H9 (cell line): ENCODE results near the gene FAM229B. TPM values are rescaled to one million over a fixed set of nuclear protein-coding genes. Genes with fewer than 3 reads are reported as not detected.

ENCODE experiments used
- DNase-seq: peaks from one replicate; pipeline ENCODE4 v3.0.0-alpha.2; 2017
- H2AFZ ChIP-seq: one replicate; pipeline ENCODE4 v1.6.1; 2013; ENCODE audit warnings: mild to moderate bottlenecking, low read length, control low read depth, moderate library complexity
- H2AK5ac ChIP-seq: 2 replicates; pipeline ENCODE4 v1.6.1; 2013; ENCODE audit warnings: low read length, control low read depth, mixed read lengths; ENCODE audit not compliant: insufficient read length
- H2BK120ac ChIP-seq: one replicate; pipeline ENCODE4 v1.6.1; 2013; ENCODE audit warnings: low read depth, mild to moderate bottlenecking, low read length, control low read depth, inconsistent platforms; ENCODE audit not compliant: poor library complexity, severe bottlenecking
- H2BK12ac ChIP-seq: 2 replicates; pipeline ENCODE4 v1.6.1; 2013; ENCODE audit warnings: low read length, control low read depth, mixed read lengths, low read depth; ENCODE audit not compliant: insufficient read length
- H2BK15ac ChIP-seq: 2 replicates; pipeline ENCODE4 v1.6.1; 2013; ENCODE audit warnings: low read depth, low read length, control low read depth
- H2BK20ac ChIP-seq: one replicate; pipeline ENCODE4 v1.6.1; 2013; ENCODE audit warnings: low read depth, mild to moderate bottlenecking, low read length, control low read depth, inconsistent platforms; ENCODE audit not compliant: poor library complexity, severe bottlenecking
- H2BK5ac ChIP-seq: 2 replicates; pipeline ENCODE4 v1.6.1; 2013; ENCODE audit warnings: low read length, control low read depth, mixed read lengths; ENCODE audit not compliant: insufficient read length
- H3K14ac ChIP-seq: 2 replicates; pipeline ENCODE4 v1.6.1; 2013; ENCODE audit warnings: low read length, control low read depth; ENCODE audit not compliant: insufficient read depth
- H3K18ac ChIP-seq: 2 replicates; pipeline ENCODE4 v1.6.1; 2013; ENCODE audit warnings: low read depth, mild to moderate bottlenecking, mixed read lengths, low read length, control low read depth; ENCODE audit not compliant: insufficient read length
- H3K23ac ChIP-seq: 2 replicates; pipeline ENCODE4 v1.6.1; 2013; ENCODE audit warnings: low read length, control low read depth, mixed read lengths, low read depth; ENCODE audit not compliant: insufficient read length
- H3K23me2 ChIP-seq: 2 replicates; pipeline ENCODE4 v1.6.1; 2013; ENCODE audit warnings: low read depth, mild to moderate bottlenecking, mixed read lengths, low read length, control low read depth; ENCODE audit not compliant: insufficient read length, poor library complexity, severe bottlenecking
- H3K27ac ChIP-seq: 2 replicates; pipeline ENCODE4 v1.5.1; 2013; ENCODE audit warnings: low read length, control low read depth, mixed read lengths, low read depth; ENCODE audit not compliant: insufficient read length
- H3K27me3 ChIP-seq: 2 replicates; pipeline ENCODE4 v1.6.1; 2013; ENCODE audit warnings: low read length, control low read depth, inconsistent platforms; ENCODE audit not compliant: insufficient read depth
- H3K4ac ChIP-seq: 2 replicates; pipeline ENCODE4 v1.6.1; 2013; ENCODE audit warnings: low read depth, mild to moderate bottlenecking, control low read depth, inconsistent platforms, low read length, moderate library complexity
- H3K4me1 ChIP-seq: 2 replicates; pipeline ENCODE4 v1.6.1; 2013; ENCODE audit warnings: low read length, control low read depth, inconsistent platforms; ENCODE audit not compliant: insufficient read depth
- H3K4me2 ChIP-seq: 2 replicates; pipeline ENCODE4 v1.6.1; 2013; ENCODE audit warnings: low read length, control low read depth, mixed read lengths; ENCODE audit not compliant: insufficient read length, insufficient read depth
- H3K56ac ChIP-seq: 2 replicates; pipeline ENCODE4 v1.6.1; 2013; ENCODE audit warnings: low read depth, mild to moderate bottlenecking, mixed read lengths, low read length, control low read depth; ENCODE audit not compliant: insufficient read length
- H3K79me1 ChIP-seq: 2 replicates; pipeline ENCODE4 v1.6.1; 2013; ENCODE audit warnings: low read depth, mild to moderate bottlenecking, moderate library complexity, low read length, control low read depth, inconsistent platforms; ENCODE audit not compliant: insufficient read depth, poor library complexity, severe bottlenecking
- H3K79me2 ChIP-seq: 2 replicates; pipeline ENCODE4 v1.6.1; 2013; ENCODE audit warnings: low read length, control low read depth, inconsistent platforms; ENCODE audit not compliant: insufficient read depth
- H3K9ac ChIP-seq: 2 replicates; pipeline ENCODE4 v1.6.1; 2013; ENCODE audit warnings: low read length, control low read depth, mixed read lengths; ENCODE audit not compliant: insufficient read length; ENCODE audit errors: extremely low read depth
- H3K9me3 ChIP-seq: one replicate; pipeline ENCODE4 v1.6.1; 2013; ENCODE audit warnings: low read depth, low read length, inconsistent platforms; ENCODE audit not compliant: control insufficient read depth
- H3T11ph ChIP-seq: one replicate; pipeline ENCODE4 v1.6.1; 2013; ENCODE audit warnings: mild to moderate bottlenecking, low read length, control low read depth, inconsistent platforms
- H4K20me1 ChIP-seq: one replicate; pipeline ENCODE4 v1.6.1; 2013; ENCODE audit not compliant: control insufficient read depth, insufficient read length, insufficient read depth
- H4K5ac ChIP-seq: 2 replicates; pipeline ENCODE4 v1.6.1; 2013; ENCODE audit warnings: low read depth, mild to moderate bottlenecking, mixed read lengths, low read length, control low read depth; ENCODE audit not compliant: insufficient read length
- H4K8ac ChIP-seq: replicated peaks from 2 replicates; pipeline ENCODE4 v1.6.1; 2013; ENCODE audit warnings: low read length, control low read depth, mixed read lengths, low read depth; ENCODE audit not compliant: insufficient read length
- H4K91ac ChIP-seq: 2 replicates; pipeline ENCODE4 v1.6.1; 2013; ENCODE audit warnings: low read depth, mild to moderate bottlenecking, moderate library complexity, mixed read lengths, low read length, control low read depth; ENCODE audit not compliant: insufficient read length
- H3K27ac Mint-ChIP-seq, 3 experiments: 2 replicates in 2 of 3; 3 replicates in 1 of 3; pipeline ENCODE4 v1.8.0; 2020 to 2021; ENCODE audit warnings: mixed read lengths in 3 of 3, mild to moderate bottlenecking in 1 of 3, moderate library complexity in 1 of 3
- H3K27me3 Mint-ChIP-seq: 2 replicates; pipeline ENCODE4 v1.8.0; 2021; ENCODE audit warnings: low read depth, mild to moderate bottlenecking, moderate library complexity, mixed read lengths
- H3K36me3 Mint-ChIP-seq, 3 experiments: 2 replicates in 2 of 3; 3 replicates in 1 of 3; pipeline ENCODE4 v1.8.0; 2020 to 2021; ENCODE audit warnings: low read depth in 3 of 3, mixed read lengths in 3 of 3; ENCODE audit not compliant: insufficient read depth in 1 of 3
- H3K4me1 Mint-ChIP-seq, 2 experiments: 2 replicates each; pipeline ENCODE4 v1.8.0; 2020; ENCODE audit warnings: mixed read lengths in 2 of 2
- H3K4me3 Mint-ChIP-seq, 2 experiments: 2 replicates in 1 of 2; 3 replicates in 1 of 2; pipeline ENCODE4 v1.8.0; 2020 to 2021; ENCODE audit warnings: mild to moderate bottlenecking in 2 of 2, mixed read lengths in 2 of 2, moderate library complexity in 1 of 2
- H3K9me3 Mint-ChIP-seq, 2 experiments: 2 replicates in 1 of 2; 3 replicates in 1 of 2; pipeline ENCODE4 v1.8.0; 2020; ENCODE audit warnings: mild to moderate bottlenecking in 2 of 2, mixed read lengths in 2 of 2, moderate library complexity in 1 of 2
- WGBS: extraction: QIAGEN DNeasy Blood & Tissue Kit; methylation state at CpG from one replicate; pipeline ENCODE4 v1.1.7; 2013; ENCODE audit warnings: missing lambda C conversion rate, low lambda C conversion rate, mixed read lengths; ENCODE audit not compliant: insufficient read length; ENCODE audit errors: extremely low coverage; 5-methylcytosine and 5-hydroxymethylcytosine counted together
- total RNA-seq: library from RNA; stranded (reverse); gene quantifications from 2 replicates; pipeline ENCODE4 v1.2.1, GENCODE V29; 2021
- TF ChIP-seq, protein P1 (sequence below): fragments of 200-600 bp; sonication (generic); conservative IDR thresholded peaks from 3 replicates; pipeline ENCODE4 v1.8.0; 2021; ENCODE audit warnings: antibody characterized with exemption, mild to moderate bottlenecking

Gene FAM229B
- total RNA-seq, 1 experiment from 2014 or later, result 8.2 TPM

DNA sequence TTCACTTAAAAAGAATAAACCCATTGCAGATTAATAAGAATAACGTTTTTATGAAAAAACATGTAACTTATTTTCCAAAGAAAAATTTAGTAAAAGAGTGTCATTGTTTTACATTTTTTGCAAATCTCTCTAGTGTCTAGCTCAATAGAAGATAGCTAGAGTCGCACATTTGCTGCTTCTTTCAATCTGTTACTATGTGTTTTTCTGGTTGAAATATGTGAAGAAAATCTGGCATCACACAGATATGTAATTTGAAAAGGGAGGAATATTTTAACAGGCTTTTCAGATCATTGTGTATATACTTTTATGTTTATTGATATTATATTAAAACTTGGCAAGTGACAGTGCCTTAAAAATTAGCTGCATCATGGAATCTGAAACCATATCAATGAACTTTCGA, 24.4 kb upstream of the FAM229B start:
- Histone ChIP-seq H3K23me2 (no peaks in the 10 kb centered on the region), H2AK5ac (no peak overlapping the region), H4K91ac (no peak overlapping the region), H2BK15ac (no peak overlapping the region), H3K79me1 (no peaks in the 10 kb centered on the region), H3K79me2 (no peaks in the 10 kb centered on the region), H3K4me2 (no peak overlapping the region), H3K9me3 (no peaks in the 10 kb centered on the region), H3K4ac (no peak overlapping the region), H3K4me1 (no peaks in the 10 kb centered on the region), H4K8ac (no peak overlapping the region), H3K27me3 (no peaks in the 10 kb centered on the region), H3T11ph (no peak overlapping the region), H2BK12ac (no peak overlapping the region), H3K18ac (no peak overlapping the region), H3K23ac (no peak overlapping the region), H2BK5ac (no peak overlapping the region), H2BK20ac (no peak overlapping the region), H3K56ac (no peak overlapping the region), H3K27ac (no peak overlapping the region), H2BK120ac (no peak overlapping the region), H4K20me1 (no peaks in the 10 kb centered on the region), H4K5ac (no peak overlapping the region), H3K9ac (no peak overlapping the region), H3K14ac (no peak overlapping the region), H2AFZ (no peak overlapping the region)
- Mint-ChIP-seq H3K4me1 (no peaks in the 10 kb centered on the region), H3K27ac (no peak overlapping the region), H3K9me3 (no peaks in the 10 kb centered on the region), H3K27me3 (no peaks in the 10 kb centered on the region), H3K4me3 (no peak overlapping the region), H3K36me3 (no peaks in the 10 kb centered on the region)
- no CpG with 5 or more reads among the region's 3 CpGs for WGBS
- TF ChIP-seq, protein P1, sequence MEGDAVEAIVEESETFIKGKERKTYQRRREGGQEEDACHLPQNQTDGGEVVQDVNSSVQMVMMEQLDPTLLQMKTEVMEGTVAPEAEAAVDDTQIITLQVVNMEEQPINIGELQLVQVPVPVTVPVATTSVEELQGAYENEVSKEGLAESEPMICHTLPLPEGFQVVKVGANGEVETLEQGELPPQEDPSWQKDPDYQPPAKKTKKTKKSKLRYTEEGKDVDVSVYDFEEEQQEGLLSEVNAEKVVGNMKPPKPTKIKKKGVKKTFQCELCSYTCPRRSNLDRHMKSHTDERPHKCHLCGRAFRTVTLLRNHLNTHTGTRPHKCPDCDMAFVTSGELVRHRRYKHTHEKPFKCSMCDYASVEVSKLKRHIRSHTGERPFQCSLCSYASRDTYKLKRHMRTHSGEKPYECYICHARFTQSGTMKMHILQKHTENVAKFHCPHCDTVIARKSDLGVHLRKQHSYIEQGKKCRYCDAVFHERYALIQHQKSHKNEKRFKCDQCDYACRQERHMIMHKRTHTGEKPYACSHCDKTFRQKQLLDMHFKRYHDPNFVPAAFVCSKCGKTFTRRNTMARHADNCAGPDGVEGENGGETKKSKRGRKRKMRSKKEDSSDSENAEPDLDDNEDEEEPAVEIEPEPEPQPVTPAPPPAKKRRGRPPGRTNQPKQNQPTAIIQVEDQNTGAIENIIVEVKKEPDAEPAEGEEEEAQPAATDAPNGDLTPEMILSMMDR, result no peak
- no peak for DNase-seq
